RWPE2 (cell line): Measurements from ENCODE around the gene PLCG1.
A peak's percentile ranks its signal among the peaks of the same experiment; 100 is the strongest.

Experiments
- ATAC-seq: fragments of 200-7000 bp; cut with Tn5 transposase; 3 replicates; pipeline ENCODE4 v1.9.1; 2021; ENCODE audit warnings: low read depth
- DNase-seq: peaks from one replicate; pipeline ENCODE4 v3.0.0-alpha.2; 2020; ENCODE audit warnings: low spot score
- H3K27ac ChIP-seq: fragments of 450-650 bp; 2 replicates; pipeline ENCODE4 v1.5.1; 2017; ENCODE audit warnings: mild to moderate bottlenecking; ENCODE audit not compliant: poor library complexity, severe bottlenecking
- H3K27me3 ChIP-seq: fragments of 250-450 bp; sonication (Bioruptor Pico); 2 replicates; pipeline ENCODE4 v1.5.1; 2021; ENCODE audit warnings: mild to moderate bottlenecking, moderate library complexity; ENCODE audit not compliant: insufficient read depth, poor library complexity, severe bottlenecking
- H3K36me3 ChIP-seq: fragments of 250-450 bp; sonication (Bioruptor Pico); 2 replicates; pipeline ENCODE4 v1.5.1; 2020; ENCODE audit warnings: low read depth, mild to moderate bottlenecking, moderate library complexity
- H3K4me1 ChIP-seq: fragments of 250-450 bp; sonication (Bioruptor Pico); 2 replicates; pipeline ENCODE4 v1.5.1; 2021; ENCODE audit warnings: mild to moderate bottlenecking, moderate library complexity; ENCODE audit not compliant: insufficient read depth, poor library complexity, severe bottlenecking
- H3K4me3 ChIP-seq: fragments of 250-450 bp; sonication (Bioruptor Pico); 2 replicates; pipeline ENCODE4 v1.5.1; 2021; ENCODE audit warnings: mild to moderate bottlenecking, moderate library complexity; ENCODE audit not compliant: severe bottlenecking
- H3K9me3 ChIP-seq: fragments of 250-450 bp; sonication (Bioruptor Pico); 2 replicates; pipeline ENCODE4 v1.5.1; 2021; ENCODE audit warnings: mild to moderate bottlenecking, moderate library complexity; ENCODE audit not compliant: severe bottlenecking
- CTCF ChIP-seq: fragments of 450-650 bp; IDR thresholded peaks from one replicate; pipeline ENCODE4 v1.5.1; 2017; ENCODE audit warnings: mild to moderate bottlenecking, moderate library complexity; ENCODE audit not compliant: poor library complexity, severe bottlenecking

The PLCG1 gene

GRCh38 chr20:41161886-41162285 lies 24.5 kb downstream of the PLCG1 start:
- Histone ChIP-seq H3K4me1 (peaks cover 11% of the 10 kb centered on the region), H3K27ac (no peak overlapping the region), H3K27me3 (no peaks in the 10 kb centered on the region), H3K9me3 (no peaks in the 10 kb centered on the region), H3K4me3 (no peak overlapping the region), H3K36me3 (peaks cover 69% of the 10 kb centered on the region)
- ATAC-seq (no peak), DNase-seq (no peak)
- TF ChIP-seq CTCF: peak; percentile 26

GRCh38 chr20:41162396-41162795 lies 25.1 kb downstream of the PLCG1 start:
- DNase-seq (no peak), ATAC-seq (no peak)
- no peak overlapping the region for H3K27ac ChIP-seq
- no peaks in the 10 kb centered on the region for H3K9me3 ChIP-seq
- peaks cover 5% of the 10 kb centered on the region for H3K4me1 ChIP-seq
- no peak for TF ChIP-seq CTCF
- peaks cover 74% of the 10 kb centered on the region for H3K36me3 ChIP-seq
- no peaks in the 10 kb centered on the region for H3K27me3 ChIP-seq
- no peak overlapping the region for H3K4me3 ChIP-seq

GRCh38 chr20:41163821-41164220 lies 26.5 kb downstream of the PLCG1 start:
- Histone ChIP-seq H3K36me3 (peaks cover 88% of the 10 kb centered on the region), H3K4me3 (no peak overlapping the region), H3K9me3 (no peaks in the 10 kb centered on the region), H3K27me3 (no peaks in the 10 kb centered on the region), H3K4me1 (no peaks in the 10 kb centered on the region), H3K27ac (no peak overlapping the region)
- ATAC-seq (no peak), DNase-seq (no peak)
- no peak for TF ChIP-seq CTCF

GRCh38 chr20:41165001-41165882 lies 27.9 kb downstream of the PLCG1 start:
- H3K36me3 ChIP-seq: peaks cover 90% of the 10 kb centered on the region
- H3K27ac ChIP-seq: no peak overlapping the region
- no peaks in the 10 kb centered on the region for H3K4me1 ChIP-seq
- no peaks in the 10 kb centered on the region for H3K27me3 ChIP-seq
- no peak overlapping the region for H3K4me3 ChIP-seq
- peak; percentile 77 for DNase-seq
- no peak for ATAC-seq
- TF ChIP-seq CTCF: no peak
- no peaks in the 10 kb centered on the region for H3K9me3 ChIP-seq
